Kidney capillary endothelial cell (primary cell): ENCODE data around the gene TSPAN33.

Experiments used
- DNase-seq: peaks from one replicate; pipeline ENCODE4 v3.0.0-alpha.2; 2018; ENCODE audit warnings: low spot score

TSPAN33 gene

DNA sequence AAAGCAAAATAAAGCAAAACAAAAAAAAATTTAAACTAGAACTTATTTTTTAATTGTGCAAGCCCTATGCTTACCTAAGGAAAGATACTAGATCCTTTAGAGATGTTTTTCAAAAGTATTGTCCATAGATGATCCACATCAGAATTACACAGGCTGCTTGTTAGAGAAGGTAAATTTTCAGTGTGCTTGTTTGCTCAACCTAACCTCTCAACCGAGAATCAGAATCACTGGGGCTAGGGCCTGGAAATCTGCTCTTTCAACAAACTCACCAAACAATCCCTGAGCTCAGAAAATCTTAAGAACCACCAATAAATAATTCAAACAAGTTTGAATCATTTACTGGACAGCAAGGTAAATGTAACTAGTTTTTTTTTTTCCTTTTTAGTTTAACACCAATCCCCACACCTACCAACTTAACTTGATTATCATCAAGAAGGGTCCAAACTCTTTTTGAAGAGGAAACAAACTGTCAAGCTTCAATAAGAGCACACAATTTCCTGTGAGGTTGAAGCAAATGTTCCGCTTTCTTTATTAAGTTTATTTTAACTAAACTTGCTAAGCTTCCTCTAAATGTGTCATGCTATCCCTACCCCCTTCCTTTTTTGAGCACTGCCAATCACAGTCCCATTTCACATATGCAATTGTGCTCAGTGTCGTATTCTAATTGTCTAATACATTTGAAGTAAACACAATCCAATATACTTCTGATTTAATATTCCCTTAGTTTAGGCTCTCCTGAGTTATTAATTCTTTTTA, 7.4 kb upstream of the TSPAN33 start:
- DNase-seq: no peak

- DNase-seq: no peak
These were observed 798 bp upstream of the TSPAN33 start for GRCh38 chr7:129143724-129144094.

GRCh38 chr7:129144834-129145668, 544 bp downstream of the TSPAN33 start:
- DNase-seq: no peak

DNA sequence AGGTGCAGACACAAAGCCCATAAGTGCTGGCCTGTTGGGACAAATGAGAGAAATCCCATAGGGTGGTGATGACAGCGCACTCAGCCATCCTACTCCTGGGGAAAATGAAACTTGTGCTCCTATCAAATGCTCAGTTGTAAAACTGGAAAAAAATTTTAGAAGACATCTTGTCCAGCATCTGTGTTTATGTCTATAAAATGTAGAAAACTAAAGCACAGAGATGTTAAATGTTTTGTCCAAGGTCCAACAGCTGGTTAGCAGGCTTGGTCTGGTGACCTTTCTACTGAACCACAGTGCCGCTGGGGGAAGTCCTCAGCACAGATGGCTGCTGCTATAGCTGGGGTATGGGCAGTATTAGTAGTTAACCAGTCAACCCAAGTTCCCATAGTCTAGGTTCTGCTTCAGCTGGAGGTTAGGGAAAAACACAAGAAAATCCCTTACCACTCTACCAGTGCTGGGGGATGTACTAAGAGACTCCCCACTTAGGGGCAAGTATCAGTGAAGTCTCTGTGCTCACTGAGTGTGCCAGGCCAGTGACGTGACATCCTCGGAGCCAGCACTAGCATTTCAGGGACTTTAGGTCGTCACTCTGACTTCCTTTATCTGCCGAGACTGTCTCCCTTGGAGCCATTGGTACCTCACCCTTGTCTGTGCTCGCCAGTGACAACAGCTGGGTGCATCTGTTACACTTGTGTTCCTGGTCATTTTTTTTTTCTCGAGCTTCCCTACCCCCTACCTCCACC, 1.9 kb downstream of the TSPAN33 start:
- no peak for DNase-seq

GRCh38 chr7:129147731-129148130, 3.2 kb downstream of the TSPAN33 start:
- no peak for DNase-seq

DNA sequence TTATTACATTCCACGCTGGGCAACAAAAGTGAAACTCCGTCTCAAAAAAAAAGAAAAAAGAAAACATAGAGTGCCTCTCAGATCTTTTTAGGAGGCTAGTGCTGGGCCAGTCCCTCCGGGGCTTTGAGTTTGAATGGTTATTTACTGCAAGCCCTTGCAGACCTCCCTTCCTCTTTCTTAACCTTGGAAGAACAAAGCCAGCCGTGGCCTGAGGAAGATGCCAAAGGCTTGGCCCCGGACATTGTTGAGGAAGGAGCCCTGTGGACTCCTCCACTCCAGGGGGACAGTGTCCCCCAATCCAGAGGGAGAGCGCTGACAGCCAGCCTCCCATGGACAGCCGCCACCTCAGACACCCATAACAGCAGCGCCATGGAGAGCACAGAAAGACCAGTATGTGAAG, 5.0 kb downstream of the TSPAN33 start:
- DNase-seq: no peak

GRCh38 chr7:129150199-129150996, 5.9 kb downstream of the TSPAN33 start:
- DNase-seq: no peak

DNA sequence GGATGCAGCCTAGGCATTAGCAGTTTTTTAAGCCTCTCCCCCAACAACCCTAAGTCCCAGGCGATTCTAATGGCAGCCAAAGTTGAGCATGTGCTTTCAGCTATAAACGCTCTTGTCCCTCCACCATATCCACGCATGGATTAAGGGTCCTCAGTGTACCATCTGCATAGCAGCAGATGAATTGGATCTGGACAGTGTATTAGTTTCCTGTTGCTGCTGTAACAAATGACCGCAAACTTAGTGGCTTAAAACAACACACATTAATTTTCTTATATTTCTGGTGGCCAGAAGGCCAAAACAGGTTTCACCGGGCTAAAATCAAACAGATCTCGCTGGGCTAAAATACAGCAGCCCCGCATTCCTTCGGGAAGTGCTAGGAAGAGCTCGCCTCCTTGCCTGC, 13.1 kb downstream of the TSPAN33 start:
- no peak for DNase-seq

DNA sequence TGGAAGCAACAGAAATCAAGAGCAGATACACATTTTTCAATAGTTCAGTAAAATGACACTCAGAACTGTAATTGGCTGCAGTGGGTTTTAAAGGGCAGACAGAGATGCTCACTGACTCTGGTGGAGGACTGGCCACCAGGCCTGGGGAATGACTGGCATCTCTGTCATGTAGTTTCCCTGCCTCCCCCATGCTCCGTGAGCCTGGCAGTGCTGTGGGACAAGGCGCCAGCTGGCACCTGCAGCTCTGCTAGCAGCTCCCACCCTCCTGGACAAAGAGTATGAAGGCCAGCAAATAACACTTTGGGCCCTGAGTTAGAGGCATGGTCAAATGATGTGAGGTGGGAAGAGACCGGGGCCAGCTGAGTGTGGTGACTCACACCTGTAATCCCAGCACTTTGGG, 15.0 kb downstream of the TSPAN33 start:
- DNase-seq: no peak

DNA sequence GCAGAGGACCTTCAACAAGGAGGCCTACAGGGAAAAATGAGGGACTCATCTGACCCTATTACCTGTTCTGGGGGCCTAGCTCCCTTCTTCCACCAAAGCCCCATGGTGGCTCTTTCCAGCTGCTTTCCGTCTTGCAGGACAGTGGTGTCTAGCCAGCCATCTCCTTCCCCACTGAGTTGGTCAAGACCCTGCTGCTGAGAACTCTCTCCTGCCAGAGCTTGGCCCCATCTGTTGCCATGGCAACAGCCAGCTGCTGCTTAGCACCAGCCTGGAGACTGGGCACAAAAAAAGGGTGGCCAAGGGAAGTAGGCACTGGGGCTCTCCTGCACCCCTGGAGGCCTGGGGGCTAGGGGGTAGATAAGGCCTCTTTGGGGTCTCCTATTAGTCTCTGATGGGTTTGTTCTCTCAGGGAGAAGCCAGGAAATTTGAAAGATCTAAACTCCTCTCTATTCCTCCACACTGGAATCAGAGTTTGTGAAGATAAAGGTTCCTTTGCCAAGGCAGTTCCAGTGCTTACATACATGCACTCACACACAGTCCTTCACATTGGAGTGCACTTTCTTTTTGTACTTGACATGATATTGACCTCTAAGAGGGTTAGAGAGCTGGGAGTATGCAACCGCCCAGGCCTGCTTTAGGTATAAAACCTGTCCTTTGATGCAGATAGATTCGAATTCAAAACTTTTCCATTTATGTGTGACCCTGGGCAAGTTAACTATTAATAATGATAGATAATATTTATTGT, 15.8 kb downstream of the TSPAN33 start:
- no peak for DNase-seq

GRCh38 chr7:129161524-129162225, 17.2 kb downstream of the TSPAN33 start:
- no peak for DNase-seq

DNA sequence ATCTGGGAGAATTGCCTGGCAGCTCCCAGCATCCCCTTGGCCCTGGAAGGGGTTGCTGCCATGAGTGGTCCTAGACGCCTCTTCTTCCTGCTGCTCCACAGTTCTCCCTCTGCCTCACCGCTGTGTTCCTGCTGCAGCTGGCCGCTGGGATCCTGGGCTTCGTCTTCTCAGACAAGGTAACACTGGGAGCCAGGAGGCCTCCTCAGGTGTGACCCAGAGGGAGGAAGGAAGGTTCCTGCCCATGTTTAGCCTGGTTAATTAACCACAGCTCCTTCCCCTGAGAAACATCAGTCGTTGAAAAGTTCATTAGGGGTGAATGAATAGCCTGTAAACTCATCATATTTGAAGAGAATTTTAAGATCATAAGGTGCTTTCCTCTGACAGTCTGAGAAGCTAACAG, 18.2 kb downstream of the TSPAN33 start:
- DNase-seq: no peak

GRCh38 chr7:129163875-129164544, 19.5 kb downstream of the TSPAN33 start:
- peak; percentile 56 for DNase-seq

GRCh38 chr7:129166745-129167144, 22.2 kb downstream of the TSPAN33 start:
- no peak for DNase-seq

- no peak for DNase-seq
These were observed 23.3 kb downstream of the TSPAN33 start for GRCh38 chr7:129167817-129168216.

DNA sequence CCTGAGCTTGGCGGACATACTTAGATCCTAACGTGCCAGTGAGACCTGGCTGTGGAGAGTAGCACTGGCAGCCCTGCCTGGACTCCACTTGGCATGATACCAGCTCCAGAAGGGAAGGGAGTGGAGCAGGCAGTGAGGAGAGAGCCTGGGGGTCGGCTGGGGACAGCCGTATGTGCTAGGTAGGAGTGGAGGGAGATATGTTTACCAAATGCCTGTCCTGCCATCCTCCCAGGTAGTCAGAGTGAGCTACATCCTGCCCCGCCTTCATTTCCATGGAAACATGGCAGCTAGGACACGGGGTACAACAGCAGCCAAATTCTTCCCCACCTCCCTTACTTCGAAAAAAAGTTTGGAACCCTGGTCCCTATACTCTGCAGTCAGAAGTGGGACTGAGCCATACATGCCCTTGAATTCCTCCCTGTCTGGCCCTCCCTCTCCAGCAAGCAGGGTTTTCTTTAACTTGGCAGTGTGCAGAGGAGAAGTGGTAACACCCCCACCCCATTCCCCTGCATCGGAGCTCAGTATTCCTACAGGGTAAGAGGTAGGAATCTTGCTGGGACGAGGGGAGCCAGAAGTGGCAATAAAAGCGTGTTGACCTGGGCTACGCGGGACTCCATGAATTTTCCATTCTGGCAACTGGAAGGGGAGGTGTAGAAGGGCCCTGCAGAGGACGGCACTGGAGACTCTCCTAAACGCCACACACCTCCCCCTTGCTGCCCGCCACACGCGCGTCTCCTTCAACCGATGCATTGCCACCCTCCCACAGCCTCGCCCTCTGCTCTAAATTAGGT, 23.9 kb downstream of the TSPAN33 start:
- no peak for DNase-seq

DNA sequence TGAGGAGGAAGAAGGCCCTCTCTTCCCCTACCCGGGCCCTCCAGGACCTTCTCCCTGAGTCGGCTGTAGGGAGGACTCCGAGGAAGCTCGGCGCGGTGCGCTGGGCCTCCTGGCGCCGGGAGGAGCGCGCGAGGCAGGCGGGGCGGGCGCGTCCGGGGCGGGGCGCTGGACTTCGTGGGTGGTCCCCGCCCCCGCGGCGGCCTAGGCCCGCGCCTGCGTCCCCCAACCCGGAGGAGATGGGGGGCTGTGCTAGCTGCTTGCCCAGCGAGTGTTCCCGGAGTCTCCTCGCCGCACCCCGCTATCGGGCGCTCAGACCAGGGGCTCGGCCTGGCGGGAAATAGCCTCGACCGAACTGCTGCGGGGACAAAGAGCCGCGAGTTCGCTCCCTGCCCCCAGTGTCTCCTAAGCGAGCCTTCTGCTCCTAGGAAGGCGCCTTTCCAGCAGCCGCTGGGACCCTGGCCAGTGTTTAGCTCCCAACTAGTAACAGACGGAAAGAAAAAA, 24.7 kb downstream of the TSPAN33 start:
- DNase-seq: no peak

- DNase-seq: no peak
These were observed 25.4 kb downstream of the TSPAN33 start for GRCh38 chr7:129169686-129170440.
